NCI-H2107 (cell line): ENCODE results near the gene SP140L.
"Not testable (repeated sequence)": the region's sequence is repeated elsewhere in the genome, so short reads cannot be mapped to it uniquely, and the experiment has no call there.

Experiments used
- DNase-seq: peaks from one replicate; lab custom pipeline; 2025; lab: John Stamatoyannopoulos, UW

SP140L gene

DNA sequence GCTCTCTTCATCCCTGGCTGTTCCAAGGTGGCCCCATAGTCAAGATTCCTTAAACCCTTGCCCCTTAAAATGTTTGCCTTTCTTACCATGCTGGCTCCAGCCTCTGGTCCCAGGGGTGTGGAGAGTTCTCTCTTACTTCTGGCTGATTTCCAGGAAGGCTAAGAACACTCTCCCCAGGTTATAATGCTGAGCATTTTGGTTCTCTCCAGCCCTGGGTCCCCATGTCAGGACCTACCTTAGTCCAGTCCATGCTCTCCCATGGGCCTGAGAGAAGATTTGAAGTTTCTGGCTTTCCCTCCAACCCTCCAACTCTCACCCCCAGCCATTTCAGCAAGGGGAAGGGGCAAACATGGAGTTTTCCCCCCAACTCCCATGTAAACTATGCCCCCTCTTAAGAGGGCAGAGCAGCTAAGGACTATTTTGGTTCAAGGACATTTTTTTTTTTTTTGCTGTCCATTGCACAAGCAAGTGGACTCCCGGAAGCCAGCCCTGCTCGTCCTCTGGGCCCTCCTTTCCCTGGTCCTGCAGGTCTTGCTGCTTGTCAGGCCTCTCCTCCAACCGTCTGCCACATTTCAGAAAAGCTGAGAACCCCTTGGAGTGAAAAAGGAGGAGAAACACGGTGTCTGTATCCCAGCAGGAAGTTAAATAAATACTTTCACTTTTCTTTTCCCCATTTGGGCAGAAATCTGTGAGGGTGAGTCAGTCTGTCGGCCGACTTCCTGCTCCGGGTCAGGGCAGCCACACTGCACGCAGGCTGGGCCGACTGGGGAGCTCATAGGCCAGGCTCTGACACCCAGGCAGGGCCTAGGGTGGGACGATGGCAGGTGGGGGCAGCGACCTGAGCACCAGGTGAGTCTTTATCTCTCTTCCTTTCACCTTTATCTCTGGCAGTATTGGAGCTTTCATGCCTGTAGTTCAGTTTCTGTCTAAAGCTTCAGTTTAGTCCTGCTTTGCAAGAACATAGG, at the start of gene SP140L:
Gene SP140L (plus strand): TSS at position 741 of the 965 bp plus-strand sequence. CDS start 77 bp downstream, at position 818.
- no peak for DNase-seq

DNA sequence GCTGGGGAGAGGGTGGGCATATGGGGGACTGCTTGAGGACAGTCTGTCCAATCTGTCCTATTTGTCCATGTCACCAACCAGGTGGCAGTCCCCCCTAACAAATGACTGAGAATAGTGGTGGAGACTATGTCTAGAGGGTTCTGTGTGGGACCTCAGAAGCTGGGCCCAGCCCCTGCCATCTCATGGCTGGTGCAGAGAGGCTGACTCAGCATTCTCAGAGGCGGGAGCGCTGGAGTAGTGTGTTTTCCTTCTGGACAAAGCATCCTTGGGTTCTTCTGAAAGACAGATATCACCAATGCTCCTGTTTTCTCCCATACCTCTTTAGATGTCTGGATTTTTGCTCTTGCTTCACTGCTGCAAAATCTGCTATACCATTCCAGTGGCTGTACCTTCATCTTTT, 44.1 kb upstream of the SP140L start:
- no peak for DNase-seq

DNA sequence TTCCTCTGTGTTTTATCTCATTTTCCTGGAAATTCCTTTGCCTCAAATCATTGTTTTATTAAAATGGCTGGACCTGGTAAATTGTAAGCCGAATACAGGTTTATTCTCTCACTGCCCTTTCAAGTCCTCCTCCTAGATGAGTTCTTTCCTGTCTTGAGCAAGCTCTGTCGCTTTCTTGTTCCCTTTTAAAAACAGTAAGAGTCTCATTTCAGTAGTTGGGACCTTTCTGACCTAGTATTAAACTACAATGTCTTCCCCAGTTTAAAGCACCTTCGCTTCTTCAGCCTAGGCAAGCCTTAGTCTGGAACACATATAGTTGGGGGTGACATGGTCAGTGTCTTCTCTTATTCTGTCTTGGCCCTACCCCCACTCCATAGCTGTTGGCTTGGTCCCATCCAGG, 40.9 kb upstream of the SP140L start:
- no peak for DNase-seq

DNA sequence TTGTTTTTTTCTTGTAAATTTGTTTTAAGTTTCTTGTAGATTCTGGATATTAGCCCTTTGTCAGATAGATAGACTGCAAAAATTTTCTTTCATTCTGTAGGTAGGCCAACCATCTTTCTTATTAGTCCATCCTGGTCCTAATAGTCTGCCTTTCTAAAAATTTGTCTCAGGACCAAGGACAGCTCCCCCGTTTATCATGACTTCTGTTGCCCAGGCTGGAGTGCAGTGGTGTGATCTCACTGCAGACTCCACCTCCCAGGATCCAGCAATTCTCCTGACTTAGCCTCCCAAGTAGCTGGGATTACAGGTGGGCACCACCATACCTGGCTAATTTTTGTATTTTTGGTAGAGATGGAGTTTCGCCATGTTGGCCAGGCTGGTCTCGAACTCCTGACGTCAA, 37.7 kb upstream of the SP140L start:
- not testable (repeated sequence) for DNase-seq

DNA sequence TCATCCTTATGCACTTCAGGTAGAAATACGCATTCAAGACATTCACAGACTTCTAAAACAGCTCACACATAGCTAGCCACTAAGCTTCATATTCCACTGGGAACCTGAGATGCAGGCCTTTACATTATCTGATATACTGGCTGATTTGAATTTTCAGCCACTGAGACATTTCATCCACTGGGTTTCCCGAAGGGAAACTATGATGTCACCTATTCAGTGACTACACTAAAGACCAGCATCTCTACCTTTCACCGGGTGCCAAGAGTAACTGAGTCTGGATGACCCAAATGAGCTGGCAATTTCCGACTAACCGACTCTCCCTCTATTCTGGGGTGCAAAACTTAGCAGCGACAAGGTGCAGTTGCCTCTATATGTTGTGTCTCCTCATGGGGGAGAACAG, 31.8 kb upstream of the SP140L start:
- no peak for DNase-seq

DNA sequence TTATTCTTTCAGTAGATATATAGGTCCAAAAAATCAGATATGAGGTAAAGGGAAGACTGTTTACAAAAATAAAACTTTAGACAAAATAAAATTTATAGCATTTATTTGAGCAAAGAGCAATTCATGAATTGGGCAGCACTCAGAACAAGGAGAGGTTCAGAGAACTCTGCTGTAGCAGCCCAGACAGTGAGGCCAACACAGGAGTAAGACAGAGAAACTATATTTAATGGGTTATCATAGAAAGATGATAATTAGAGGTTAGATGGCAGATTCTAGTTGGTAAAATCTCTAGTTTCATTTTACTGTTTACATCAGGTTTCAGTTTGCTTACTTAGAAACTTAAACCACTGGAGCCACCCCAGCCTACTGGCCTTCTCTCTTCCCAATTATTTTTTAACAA, 30.1 kb upstream of the SP140L start:
- no peak for DNase-seq

DNA sequence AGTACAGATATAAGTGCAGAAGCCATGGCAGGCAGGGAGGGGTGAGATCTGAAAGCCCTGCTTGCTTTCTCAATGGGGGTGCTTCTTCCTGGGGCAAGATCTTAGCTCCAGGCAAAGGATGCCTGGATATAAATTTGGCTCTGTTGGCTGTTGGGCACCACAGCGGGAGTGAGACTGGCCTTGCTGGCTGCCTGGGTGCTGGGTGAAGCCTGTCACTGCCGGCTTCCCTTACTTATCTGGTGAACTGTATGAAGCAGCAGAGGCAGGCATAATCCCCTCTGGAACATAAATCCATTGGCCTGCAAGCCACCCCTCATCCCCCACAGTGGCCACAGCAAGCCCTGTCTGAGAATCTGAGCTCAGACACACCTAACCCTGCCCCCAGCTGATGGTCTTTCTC, 27.4 kb upstream of the SP140L start:
- DNase-seq: no peak

DNA sequence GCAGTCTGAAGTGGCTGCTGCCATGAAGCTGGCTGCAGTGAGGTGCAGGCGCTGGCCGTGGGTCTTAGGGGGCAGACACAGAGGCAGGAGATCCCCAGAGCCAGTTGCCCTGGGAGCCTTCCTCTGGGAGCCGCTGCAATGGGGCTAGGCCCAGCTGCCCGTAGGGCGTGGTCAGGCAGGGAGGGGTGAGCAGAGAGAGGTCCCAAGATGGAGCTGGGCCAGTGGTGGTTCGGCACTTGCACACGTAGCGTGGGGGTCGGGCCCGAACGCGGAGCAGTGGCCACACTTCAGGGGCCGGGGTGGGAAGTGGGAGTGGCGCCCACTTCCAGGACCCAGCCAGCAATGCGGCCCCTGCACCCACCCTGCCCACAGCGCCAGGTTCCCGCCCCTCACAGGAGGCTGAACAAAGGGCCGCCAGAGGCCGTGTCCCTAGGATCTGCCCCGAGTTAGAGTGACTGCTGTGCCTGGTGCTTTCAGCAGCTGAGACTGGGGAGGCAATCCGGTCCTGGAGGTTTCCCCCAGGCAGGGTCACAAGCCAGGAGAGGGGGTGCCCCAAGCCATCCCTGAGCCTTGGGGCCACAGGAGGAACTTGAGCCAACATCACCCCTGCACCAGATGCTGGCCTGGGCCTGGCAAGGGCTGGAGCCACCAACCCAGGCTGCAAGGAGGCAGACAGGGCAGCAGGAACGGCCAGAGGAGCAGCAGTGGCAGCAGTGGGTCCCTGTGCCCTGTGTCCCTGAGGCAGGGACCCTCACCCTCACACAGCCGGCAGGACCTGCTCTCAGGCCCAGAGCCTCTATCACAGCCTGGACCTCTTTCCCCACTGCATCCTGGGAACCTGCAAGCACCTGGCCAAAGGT, 21.3 kb upstream of the SP140L start:
- DNase-seq: no peak

DNA sequence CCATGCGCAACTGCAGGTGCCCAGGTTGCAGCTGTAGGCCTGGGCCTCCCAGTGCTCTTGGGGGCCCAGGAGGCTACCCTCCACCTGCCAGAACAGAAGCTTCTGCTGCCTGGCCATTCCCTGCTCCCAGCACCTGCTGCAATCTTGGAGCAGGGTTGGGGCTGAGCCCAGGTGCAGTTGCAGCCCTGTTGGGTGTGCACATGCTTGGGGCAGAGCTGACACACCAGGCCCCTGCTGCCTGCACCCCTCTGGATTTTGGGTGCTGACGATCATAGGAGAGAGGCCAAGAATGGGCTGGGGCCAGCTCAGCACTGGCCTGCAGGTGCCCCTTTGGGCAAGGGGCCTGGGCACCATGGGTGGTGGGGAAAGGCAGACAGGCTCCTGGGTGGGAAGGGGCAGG, 20.5 kb upstream of the SP140L start:
- DNase-seq: no peak

DNA sequence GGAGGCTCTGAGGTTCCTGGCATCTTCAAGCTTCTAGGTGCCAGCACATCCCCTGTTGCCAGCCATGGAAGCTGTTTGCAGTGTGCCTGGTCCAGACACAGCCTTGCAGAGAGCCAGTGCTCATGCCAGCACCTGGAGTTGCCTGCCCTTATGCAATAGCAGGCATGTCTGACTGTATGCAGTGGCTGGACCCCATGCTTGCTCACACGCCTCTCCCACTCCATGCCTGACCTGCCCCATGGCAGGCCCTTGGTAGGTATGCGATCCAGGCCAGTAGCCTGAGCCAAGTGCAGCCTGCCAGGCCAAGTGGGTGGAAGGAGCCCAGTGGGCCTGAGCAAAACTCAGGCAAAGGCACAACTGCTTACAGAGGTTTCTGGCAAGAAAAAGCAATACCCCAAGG, 19.5 kb upstream of the SP140L start:
- no peak for DNase-seq

DNA sequence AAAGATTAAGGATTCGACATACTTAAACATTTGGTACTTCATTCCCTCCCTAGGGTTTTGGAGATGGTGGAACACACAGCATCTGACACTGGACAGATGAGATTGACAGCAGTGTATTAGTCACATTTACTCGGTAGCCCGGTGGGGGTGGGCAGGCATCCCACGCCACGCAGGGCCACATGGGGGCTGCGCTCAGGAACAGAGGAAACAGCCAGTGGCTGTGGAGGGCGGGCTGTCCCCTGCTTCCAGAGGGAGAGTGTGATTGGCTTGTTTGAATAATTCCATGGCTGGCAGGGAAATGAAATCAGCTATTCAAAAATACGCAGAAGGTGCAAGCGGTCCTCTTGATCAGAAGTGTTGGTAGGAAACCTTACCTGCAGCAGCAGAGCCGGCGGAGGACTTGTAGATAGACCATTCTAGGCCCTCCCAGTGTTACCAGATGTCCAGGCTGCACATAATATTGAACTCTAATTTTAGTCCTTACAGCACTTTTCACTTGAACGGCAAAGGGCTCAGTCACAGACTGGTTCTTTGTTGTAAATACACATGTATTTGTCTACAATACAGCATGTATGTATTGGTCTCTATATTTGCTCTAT, 18.5 kb upstream of the SP140L start:
- no peak for DNase-seq

DNA sequence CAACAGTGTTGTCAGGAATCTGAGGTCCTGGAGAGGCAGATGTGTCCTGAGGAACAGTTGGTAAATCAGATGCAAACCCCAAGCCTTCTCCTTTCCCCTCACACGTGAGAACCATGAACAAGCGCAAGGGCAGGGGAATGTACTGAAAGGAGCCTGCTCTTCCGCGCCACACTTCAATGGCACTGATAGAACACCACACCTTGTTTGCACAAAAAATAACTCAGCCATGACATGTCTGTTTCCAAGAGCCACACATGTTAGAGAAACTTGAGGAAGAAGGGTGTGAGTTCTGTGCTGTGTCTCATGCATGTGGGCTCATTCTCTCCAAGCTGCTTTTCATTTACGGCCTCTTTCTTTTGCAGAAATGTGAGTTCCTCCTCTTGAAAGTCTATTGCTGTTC, 16.2 kb upstream of the SP140L start:
- not testable (repeated sequence) for DNase-seq

DNA sequence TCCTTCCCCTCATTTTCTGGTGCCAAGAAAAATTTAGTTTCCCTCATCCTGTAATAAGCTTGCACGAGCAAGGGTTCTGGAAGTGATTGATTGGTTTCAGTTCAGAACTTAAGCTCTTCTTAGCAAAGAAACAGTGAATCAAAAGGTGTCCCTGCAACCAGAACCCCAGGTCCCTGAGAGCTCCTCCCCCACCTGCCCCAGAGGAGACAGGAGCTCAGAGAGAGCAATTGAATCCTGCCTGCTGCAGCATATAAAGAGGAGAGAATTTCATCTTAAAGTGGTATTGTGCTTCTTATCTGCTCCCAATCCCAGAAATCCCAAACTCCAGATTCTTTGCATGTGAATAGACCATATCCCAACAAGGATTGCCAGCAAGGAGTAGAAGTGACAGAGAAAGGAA, 15.4 kb upstream of the SP140L start:
- not testable (repeated sequence) for DNase-seq

DNA sequence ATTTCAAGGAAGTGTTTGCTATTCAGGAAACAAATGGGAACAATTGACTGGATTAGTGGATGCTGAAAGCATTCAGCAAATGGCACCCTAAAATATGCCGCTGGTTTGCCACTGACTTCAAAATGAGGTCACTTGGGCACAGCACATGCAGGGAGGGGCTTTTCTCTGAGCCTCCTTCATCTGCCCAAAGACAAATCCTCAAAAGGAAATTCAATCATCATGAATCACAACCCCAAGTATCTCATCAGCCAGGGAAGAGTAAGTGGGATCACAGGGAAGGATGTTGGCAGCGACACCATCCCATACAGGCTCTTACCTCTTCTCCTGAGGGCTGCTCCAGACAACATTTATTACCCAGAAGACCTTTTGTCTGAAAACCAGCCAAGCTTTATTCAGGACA, 14.4 kb upstream of the SP140L start:
- no peak for DNase-seq

DNA sequence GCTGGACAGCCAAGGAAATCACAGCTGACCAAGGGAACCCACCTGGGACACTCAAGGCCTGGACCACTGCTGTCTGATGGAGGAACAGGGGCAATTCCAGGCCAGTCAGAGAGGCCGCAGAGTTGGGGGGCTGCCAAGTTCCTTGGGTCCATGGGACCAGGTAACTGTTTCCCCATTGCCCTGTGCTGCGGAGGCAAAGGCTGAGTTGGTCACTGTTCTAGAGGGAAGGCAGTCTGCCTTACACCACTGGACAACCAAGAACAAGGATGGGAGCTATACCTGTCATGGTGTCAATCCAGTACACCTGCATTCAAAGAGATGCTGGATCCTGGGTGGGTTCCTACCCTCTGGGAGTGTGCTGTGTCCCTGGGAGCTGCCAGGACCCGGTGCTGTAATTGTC, 9.6 kb upstream of the SP140L start:
- no peak for DNase-seq

DNA sequence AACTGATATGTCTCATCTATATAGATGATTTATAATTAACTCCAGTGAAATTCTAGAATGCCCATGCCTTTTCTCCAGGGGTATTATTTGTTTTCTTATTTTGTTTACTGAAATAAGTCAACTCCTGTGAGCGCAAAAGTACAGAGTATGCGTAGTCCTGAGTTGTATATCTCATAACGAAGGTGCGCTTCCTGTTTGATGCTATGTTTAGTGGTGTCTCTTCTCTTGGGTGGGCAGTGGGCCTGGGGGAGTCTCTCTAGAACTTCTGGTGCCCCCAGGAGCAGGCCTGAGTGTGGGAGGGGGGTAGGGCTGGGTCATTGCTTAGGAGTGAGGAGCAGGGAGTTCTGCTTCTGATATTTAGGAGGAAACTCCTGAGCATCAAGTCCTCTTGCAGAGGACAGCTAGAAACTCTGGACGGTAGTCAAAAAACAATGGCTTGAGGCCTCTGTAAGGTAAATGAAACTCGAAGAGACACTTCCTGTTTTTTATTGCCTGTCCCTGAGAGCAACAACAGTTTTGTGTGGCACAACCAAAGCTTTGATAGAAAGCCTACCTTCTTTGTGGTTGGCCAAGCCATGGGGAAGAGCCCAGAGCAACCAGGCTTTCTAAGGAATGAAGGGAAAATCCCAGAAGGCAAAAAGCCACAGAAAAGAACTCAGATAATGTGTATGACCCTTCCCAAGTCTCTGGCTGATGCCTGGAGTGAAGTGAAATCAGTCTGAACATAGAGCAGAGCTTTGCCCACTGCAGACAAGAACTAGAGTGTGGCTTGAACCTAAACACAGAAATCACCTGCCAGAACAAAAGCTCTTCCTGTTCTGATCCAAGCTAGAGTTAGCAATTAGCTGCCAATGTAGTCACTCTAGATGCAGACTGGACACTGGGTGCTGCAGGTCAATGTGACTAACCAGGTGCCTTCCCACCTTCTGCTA, 8.5 kb upstream of the SP140L start:
- DNase-seq: no peak

DNA sequence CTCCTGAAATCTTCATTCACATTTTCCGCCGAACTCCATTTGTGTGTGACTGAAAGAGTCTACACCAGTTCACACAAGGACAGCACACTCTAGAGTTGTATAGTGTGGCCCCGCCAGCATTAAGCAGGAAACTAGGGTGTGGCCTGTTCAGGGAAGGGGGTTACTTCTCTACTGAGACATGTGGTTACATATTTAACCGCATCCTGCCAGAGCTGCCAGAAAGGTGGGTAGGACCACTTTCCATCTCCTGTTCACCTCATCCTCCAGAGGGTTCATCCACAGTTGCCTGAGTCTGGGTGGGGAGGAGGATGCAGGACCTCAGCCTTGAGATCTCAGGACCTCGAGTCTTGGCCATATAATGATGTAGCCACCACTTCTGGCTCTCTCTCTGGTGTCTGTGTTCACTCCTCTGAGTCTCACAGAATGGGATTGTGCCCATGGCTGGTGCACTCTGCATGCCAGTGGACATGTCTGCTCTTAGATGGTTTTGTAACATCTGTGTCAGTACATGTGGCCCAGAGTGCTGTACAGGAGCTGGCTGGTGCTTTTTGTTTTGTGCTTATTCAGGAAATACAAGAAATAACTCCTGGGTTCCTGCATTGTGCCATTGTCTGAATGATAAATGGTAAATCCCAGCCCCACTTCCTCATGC, 7.7 kb upstream of the SP140L start:
- DNase-seq: no peak

DNA sequence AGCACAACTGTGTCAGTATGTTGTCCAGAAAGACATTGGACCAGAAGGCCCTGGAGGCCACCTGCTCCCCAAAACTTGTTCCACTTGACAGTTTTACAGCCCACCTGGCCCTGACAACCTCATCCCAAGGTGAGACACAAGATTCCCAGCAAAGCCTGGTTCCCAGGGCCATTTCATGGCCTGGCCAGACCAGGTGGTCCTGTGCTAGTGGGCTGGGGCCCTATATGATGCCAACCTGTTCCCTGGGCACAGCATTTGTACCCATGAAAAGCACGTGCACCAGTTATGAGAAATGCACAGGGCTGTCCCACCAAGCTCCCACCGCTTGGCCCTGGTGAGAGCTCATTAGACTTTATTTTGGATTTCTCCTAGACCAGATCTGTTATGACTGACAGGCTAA, 6.0 kb upstream of the SP140L start:
- DNase-seq: no peak

DNA sequence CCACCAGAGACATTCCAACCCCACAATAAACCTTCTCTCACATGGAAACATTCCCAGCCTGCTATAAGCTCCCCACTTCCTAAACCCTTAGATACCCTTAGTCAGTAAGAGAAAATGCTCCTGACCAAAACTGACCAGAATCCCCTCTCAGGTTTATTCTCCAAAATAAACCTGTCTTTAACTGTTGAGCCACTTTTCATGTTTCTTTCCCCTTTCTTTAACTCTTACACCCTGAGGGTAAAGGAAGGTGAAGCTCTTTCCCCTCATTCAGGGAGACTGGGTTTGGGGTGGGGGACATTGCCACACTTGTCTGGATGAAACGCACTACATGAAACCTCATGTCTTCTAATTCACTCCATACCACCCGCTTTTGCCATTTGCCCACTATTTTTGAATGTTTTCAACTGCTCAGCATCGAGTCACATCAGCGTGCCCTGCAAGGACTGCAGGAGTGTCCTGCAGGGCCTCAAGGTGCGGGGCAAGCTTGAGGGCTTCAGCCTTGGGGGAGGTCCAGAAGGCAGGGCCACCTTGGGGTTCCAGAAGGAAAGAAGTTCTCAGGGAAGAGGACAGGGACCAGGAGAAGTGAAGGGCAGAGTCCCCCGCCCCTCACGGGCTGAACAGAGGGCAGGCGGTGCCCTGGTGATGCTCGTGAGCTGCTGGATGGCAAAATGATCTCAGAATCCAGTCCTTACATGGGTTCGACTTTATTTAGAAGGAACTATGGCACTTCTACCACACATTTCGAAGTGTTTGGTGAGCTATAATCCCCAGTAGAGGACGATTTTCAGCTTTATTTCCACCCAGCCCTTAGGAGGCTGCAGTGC, 4.2 kb upstream of the SP140L start:
- DNase-seq: no peak
